ENCODE measurements around the gene MAML1.

MAML1 gene

GRCh38 chr5:179795049-179795862 is 62.6 kb downstream of the MAML1 start:
- DNase-seq (ENCODE audit: low read depth), result no peak

- DNase-seq (ENCODE audit: low read depth), result peak; percentile 41
Measured at GRCh38 chr5:179795863-179796833, 63.5 kb downstream of the MAML1 start.

GRCh38 chr5:179796877-179797608 is 64.4 kb downstream of the MAML1 start:
- DNase-seq (ENCODE audit: low read depth), result no peak

- no peak for DNase-seq (ENCODE audit: low read depth)
Measured at GRCh38 chr5:179797741-179798140, 65.1 kb downstream of the MAML1 start.

DNA sequence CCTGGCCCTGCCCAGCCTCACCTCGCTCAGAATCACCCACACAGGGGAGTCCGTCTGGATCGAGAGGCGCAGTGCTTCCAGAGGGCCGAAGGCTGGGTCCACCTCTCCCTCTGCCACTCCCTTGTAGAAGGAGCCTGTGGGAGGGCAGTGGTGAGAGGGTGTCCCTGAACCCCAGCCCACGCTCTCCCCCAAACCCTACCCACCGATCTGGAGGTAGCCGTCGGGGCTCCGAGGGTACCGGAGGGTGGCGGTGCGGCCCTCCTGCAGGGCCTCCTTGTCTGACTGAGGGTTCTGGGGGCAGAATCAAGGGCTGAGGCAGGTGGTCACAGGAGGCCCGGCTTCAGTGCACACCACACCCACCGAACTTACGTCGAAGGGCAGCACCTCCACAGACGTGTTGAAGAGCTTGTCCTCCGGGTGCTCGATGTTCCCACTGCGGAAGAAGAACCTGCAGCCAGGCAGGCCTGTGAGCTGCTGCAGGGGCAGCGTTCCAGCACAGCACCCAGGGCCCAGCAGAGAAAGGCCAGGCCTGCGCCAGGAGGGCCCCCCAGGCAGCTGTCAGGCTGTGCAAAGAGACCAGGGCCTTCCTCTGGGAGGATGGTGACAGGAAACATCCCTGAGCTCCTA is 65.6 kb downstream of the MAML1 start:
- no peak for DNase-seq (ENCODE audit: low read depth)

DNA sequence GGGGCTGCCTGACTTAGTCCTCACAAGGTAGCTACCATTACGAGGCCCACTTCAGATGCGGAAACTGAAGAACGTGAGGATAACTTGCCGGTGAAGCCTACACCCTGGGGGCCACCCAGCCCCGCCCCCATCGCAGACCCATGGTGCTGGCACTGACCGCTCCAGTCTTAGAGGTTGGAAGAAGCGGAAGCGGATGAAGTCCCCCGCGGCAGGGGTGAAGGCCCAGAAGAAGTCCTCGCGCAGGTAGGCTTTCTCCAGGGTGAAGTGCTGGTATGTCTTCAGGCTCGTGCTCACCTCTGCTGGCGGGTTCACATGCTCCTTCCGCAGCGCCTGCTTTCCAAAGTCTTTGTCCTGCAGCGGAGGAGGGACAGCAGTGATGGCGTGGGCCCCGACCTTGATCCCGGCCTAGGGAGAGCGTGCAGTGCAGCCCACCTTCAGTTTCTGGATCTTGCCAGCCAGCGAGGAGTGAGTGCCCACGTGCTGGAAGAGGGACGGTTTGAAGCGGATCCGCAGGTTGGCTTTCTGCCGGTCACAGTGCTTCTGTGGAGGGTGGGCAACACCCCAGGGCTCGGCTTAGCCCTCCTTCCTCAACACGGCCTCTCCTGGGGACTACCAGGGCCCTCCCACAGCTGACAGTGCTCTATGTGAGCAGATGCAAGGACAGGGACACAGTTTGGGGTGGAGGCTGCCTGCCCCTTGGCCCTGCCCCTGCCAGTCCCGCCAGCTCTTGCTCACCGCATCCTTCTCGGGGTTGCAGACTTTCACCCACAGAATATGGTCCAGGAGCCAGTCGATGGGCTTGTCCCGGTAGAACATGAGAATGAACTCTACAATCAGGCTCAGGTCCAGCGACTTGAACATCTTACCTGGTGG is 66.4 kb downstream of the MAML1 start:
- DNase-seq (ENCODE audit: low read depth), result no peak

DNA sequence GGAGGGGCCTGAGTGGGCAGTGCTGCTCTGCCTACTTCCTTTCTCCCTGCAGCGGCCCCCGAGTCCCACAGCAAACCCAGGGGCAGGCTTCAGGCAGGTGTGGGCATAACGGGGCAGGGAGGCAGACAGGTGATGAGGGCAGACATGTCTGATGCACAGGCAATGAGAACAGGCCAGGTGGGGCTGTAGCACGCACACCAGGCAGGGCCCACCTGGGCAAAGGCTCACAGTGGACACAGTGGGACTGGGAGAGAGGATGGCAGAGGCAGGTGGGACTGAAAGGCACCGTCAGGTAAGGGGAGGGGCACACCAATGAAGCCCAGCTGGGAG is 67.0 kb downstream of the MAML1 start:
- no peak for DNase-seq (ENCODE audit: low read depth)

GRCh38 chr5:179800071-179800695 is 67.6 kb downstream of the MAML1 start:
- DNase-seq (ENCODE audit: low read depth), result no peak

GRCh38 chr5:179800696-179801201 is 68.1 kb downstream of the MAML1 start:
- DNase-seq (ENCODE audit: low read depth), result no peak

DNA sequence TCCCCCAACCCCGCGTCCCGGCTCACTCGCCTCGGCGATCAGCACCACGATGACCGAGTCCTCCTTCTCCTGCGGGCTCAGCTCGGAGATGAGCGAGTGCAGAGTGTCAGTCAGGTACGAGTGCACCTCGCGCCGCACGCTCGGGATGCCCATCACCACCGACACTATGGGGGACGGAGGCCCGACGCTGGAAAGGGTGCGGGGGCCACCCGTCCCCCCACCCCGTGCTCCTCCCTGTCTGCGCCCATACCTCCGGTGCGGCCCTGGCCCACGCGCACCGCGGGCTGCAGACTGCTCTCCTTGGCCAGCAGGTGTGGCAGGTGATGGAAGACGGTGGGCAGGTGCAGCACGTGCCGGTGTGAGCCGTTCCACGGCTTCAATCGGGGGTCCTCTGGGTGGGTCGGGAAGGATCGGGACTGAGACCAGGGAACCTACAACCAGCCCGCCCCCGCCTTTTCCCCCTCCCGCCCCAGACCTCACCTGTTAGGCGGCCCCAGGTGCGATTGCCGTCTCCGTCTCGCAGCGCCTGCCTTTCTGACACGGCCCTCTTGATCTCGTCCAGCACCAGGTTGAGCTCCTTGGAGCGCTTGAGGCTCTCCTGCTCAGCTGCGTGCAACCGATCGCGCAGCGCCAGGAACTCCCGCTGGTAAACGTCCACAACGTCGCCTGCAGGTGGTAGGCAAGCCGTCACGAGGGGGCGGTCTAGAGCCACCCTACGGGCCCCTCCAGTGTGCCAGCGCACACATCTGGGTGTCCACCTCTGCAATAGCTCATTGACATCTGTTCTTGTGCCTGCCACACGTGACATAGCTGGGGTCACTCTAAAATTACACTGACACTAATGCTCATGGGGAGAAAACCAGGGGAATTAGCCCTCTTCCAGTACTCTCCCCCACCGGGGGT is 68.9 kb downstream of the MAML1 start:
- peak; percentile 77 for DNase-seq (ENCODE audit: low read depth)

GRCh38 chr5:179802207-179802883 is 69.7 kb downstream of the MAML1 start:
- DNase-seq (ENCODE audit: low read depth), result no peak

GRCh38 chr5:179802950-179803562 is 70.4 kb downstream of the MAML1 start:
- no peak for DNase-seq (ENCODE audit: low read depth)

- no peak for DNase-seq (ENCODE audit: low read depth)
Measured at GRCh38 chr5:179803651-179804554, 71.3 kb downstream of the MAML1 start.

DNA sequence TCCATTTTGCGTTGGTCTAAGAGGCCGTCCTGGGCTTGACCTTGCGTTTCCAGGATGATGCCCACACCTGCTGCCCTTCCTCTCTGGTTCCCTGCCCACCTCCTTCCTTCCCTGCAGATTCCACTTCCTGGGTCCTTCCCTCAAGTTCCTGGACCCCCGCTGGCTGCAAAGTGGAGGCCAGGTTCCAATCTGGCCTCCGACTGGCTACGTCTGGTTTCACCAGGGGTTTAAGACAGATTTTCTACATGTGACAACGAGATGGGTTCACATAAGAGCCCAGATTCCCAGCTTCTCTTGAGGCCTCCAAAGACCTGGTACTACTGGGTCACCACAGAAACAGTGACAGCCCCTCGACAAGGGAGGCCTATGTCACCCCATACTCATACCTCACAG is 71.9 kb downstream of the MAML1 start:
- DNase-seq (ENCODE audit: low read depth), result no peak

GRCh38 chr5:179805070-179805528 is 72.5 kb downstream of the MAML1 start:
- DNase-seq (ENCODE audit: low read depth), result no peak

DNA sequence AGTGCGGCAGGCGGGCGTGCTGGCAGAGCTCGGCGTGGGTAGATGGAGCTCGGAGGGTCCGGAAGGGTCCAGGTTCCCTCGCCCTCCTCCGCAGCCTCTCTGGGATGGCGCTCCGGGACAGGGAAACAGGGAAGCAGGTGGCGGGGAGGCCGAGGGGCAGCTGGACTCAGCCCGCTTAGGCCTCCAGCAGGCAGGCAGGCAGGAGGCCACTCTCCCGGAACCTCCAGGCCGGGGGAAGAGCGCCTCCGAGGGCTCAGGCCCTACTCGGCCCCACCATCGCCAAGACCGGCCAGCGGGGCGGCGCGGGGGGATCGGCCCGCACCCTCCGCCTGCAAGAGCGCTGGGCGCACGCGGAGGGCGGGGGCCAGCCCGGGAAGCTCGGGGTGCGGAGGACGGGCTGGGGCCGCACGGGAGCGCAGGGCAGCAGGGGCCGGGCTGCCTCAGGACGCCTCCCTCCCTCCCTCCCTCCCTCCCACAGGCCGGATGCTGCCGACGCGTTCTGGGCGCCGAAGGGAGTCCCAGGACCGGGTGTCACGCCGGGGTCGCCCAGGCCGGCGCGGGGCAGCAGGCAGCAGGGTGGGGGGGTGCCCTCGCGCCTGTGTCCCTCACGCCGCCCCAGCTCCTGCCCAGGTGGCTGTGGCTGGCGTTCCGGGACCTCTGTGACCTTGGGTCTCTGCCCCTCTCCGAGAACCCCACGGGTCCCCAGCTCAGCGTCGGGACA is 73.1 kb downstream of the MAML1 start:
- no peak for DNase-seq (ENCODE audit: low read depth)

All from stimulated activated CD8-positive, alpha-beta memory T cell treated with anti-CD3 and anti-CD28 coated beads, Interleukin-15, amount 100 ng/mL, for 1 hour (primary cell).